Heart left ventricle (tissue), 16 donors: ENCODE data around the gene DIO2. TPM values are rescaled to one million over a fixed set of nuclear protein-coding genes. Genes with fewer than 3 reads are reported as not detected.

Experiments used
- ATAC-seq, 4 donors: fragments of 200-7000 bp; cut with Tn5 transposase; one replicate each; pipeline ENCODE4 v1.9.1; 2020 to 2022; ENCODE audit warnings: moderate library complexity in 4 of 4, mild to moderate bottlenecking in 3 of 4, moderate number of reproducible peaks in 1 of 4
- DNase-seq, 5 donors: peaks; one replicate each; pipeline ENCODE4 v3.0.0-alpha.2; 2020
- H3K27ac ChIP-seq, 12 donors: fragments of 200-600 bp; sonication (generic) in 4 of 12; one replicate each; pipeline versions ENCODE4 v1.5.0 to v1.8.0; 2016 to 2022; ENCODE audit warnings: mild to moderate bottlenecking in 2 of 12
- H3K27me3 ChIP-seq, 9 donors: fragments of 200-600 bp; sonication (generic) in 2 of 9; one replicate each; pipeline versions ENCODE4 v1.5.1 to v1.8.0; 2016 to 2022; ENCODE audit warnings: mild to moderate bottlenecking in 3 of 9
- H3K36me3 ChIP-seq, 9 donors: fragments of 200-600 bp; sonication (generic) in 2 of 9; one replicate each; pipeline versions ENCODE4 v1.5.0 to v1.8.0; 2018 to 2022; ENCODE audit warnings: mild to moderate bottlenecking in 2 of 9
- H3K4me1 ChIP-seq, 12 donors: fragments of 200-600 bp; sonication (generic) in 4 of 12; one replicate each; pipeline versions ENCODE4 v1.5.0 to v1.8.0; 2016 to 2022; ENCODE audit warnings: mild to moderate bottlenecking in 3 of 12
- H3K4me3 ChIP-seq, 12 donors: fragments of 200-600 bp; sonication (generic) in 4 of 12; one replicate each; pipeline versions ENCODE4 v1.5.0 to v1.8.0; 2017 to 2022; ENCODE audit warnings: mild to moderate bottlenecking in 9 of 12, moderate library complexity in 4 of 12
- H3K9me3 ChIP-seq, 12 donors: fragments of 200-600 bp; sonication (generic) in 4 of 12; one replicate each; pipeline versions ENCODE4 v1.5.0 to v1.8.0; 2016 to 2022; ENCODE audit warnings: mild to moderate bottlenecking in 1 of 12
- CTCF ChIP-seq, 12 donors: fragments of 200-600 bp; sonication (generic) in 4 of 12; IDR thresholded peaks; one replicate each; pipeline versions ENCODE4 v1.5.0 to v1.8.0; 2018 to 2022; ENCODE audit warnings: antibody characterized with exemption in 12 of 12, mild to moderate bottlenecking in 5 of 12
- POLR2A ChIP-seq, 2 donors: fragments of 450-650 bp; IDR thresholded peaks; one replicate each; pipeline ENCODE4 v1.6.1; 2017; ENCODE audit warnings: antibody characterized with exemption in 2 of 2, mild to moderate bottlenecking in 2 of 2, moderate library complexity in 2 of 2
- WGBS, 4 donors: extraction: QIAGEN DNeasy Blood & Tissue Kit in 2 of 4; methylation state at CpG; one replicate each; pipeline versions ENCODE4 v1.1.5 to v1.1.7; 2013 to 2018; 5-methylcytosine and 5-hydroxymethylcytosine counted together
- intact Hi-C, 10 donors: fragments of 100-400 bp; cut with DNase I; formaldehyde crosslinking; loops; one replicate each; pipeline versions ENCODE4 v1.11.1 to v1.14.2; 2022
- long read RNA-seq, 3 donors: library from polyadenylated mRNA; unstranded; transcript quantifications; one replicate each; pipeline ENCODE4 v2.0.0, GENCODE V29; 2020 to 2021
- polyA plus RNA-seq, 2 donors: library from polyadenylated mRNA; stranded (reverse); fragments of 200-250 nt; gene quantifications; one replicate each; pipeline ENCODE4 v1.2.3, GENCODE V29; 2013
- total RNA-seq, 9 donors: library from RNA; depleted of rRNA in 2 of 9; stranded (reverse); fragments of >200 nt in 2 of 9; fragmentation: NEBNext Ultra II Directional in 3 of 9; extraction: Animal tissue kit (Norgen Biotek cat#: 25700) in 3 of 9; gene quantifications; one replicate each; pipeline versions ENCODE4 v1.1.0 to v1.2.4, GENCODE V29; 2016 to 2023
- donor health status: ischemic (EF 13 %, LVEDD 7.1; RV severe dilation, severe dysfunction).
- donor health status: healthy with polysubstance abuse.
- donor health status: DM: no; HTN: yes; CAD: no.
- donor health status: DM: no; HTN: no; CAD: no.
- donor health status: ischemic (EF 25% LVEDD 6.9; RV normal size, moderate dysfunction).
- donor health status: ischemic (EF 25% LVEDD 5.7; RV mildly dilated, moderate dysfunction).
- donor health status: healthy.
- donor health status: DM: yes; HTN: yes; CAD: no.
- donor health status: ischemic (EF 35%, LVEDD 5.7; RV mildly dilated, moderate dysfunction).
- donor health status: nonischemic (EF 11% LVEDD 7.7; RV severe dilation, severe dysfunction).
- donor health status: DM: yes; HTN: yes; CAD: no.
- donor health status: PGD.
- donor health status: ischemic (EF 29% LVEDD 5.4; RV normal size, mild dysfunction).
- donor health status: nonischemic (EF 23%, LVEDD 6.1; RV moderate dilation, normal function).

Gene DIO2
- 10 to 100 TPM in 3 of 9 donors, 1 to 10 TPM in 6; 3.6 to 30.9 (median 8.3) TPM for total RNA-seq
- 1 to 10 TPM in 1 of 2 donors, under 1 TPM in 1; 0.29 to 1.5 TPM for polyA plus RNA-seq
- long read RNA-seq, donor 1, full-length matches to known transcripts: 3 of 5 reads
- long read RNA-seq, donor 1, partial matches to known transcripts: 0 of 5 reads
- long read RNA-seq, donor 1, other reads (novel, unspliced or antisense): 2 of 5 reads
- long read RNA-seq, donor 2, full-length matches to known transcripts: 21 of 24 reads
- long read RNA-seq, donor 2, partial matches to known transcripts: 0 of 24 reads
- long read RNA-seq, donor 2, other reads (novel, unspliced or antisense): 3 of 24 reads
- long read RNA-seq, donor 3, full-length matches to known transcripts: 5 of 14 reads
- long read RNA-seq, donor 3, partial matches to known transcripts: 3 of 14 reads
- long read RNA-seq, donor 3, other reads (novel, unspliced or antisense): 6 of 14 reads

- intact Hi-C loops: loop anchor here in 1 of 10 donors (5.0 kb wide), 1 partner anchor 154 kb away; no protein-coding TSS in a partner anchor
- ATAC-seq: peak; percentile 47 to 84 (median 80)
- TF ChIP-seq CTCF (IDR thresholded peaks at IDR 0.05) (no peak), POLR2A (IDR thresholded peaks at IDR 0.05) (no peak)
- Histone ChIP-seq H3K36me3 (no peaks in the 10 kb centered on the region), H3K4me1 (peaks cover 0 to 16% (median 0%) of the 10 kb centered on the region in 12 donors), H3K9me3 (no peaks in the 10 kb centered on the region), H3K27ac (peak within 1 kb of the TSS in 10 of 12 donors; percentile 17 to 86 (median 62)), H3K4me3 (peak within 1 kb of the TSS; percentile 7 to 62 (median 50)), H3K27me3 (no peaks in the 10 kb centered on the region)
- 31 to 43% (median 36%) methylated on average over 7 to 17 of the region's 17 CpGs for WGBS, 4 donors
- peak; percentile 42 to 79 (median 54) for DNase-seq
Measured at GRCh38 chr14:80211153-80212022, at the start of gene DIO2. Gene DIO2, minus strand, starts transcription at chr14:80211504. Its CDS starts 32 bp downstream, at chr14:80211472.

GRCh38 chr14:80260645-80261044 lies 49.3 kb upstream of the DIO2 start:
- TF ChIP-seq POLR2A (IDR thresholded peaks at IDR 0.05) (no peak), CTCF (IDR thresholded peaks at IDR 0.05) (no peak)
- H3K27ac ChIP-seq: peak overlapping the region in 10 of 12 donors; percentile 7 to 70 (median 56)
- DNase-seq (peak in 1 of 5 donors; percentile 9), ATAC-seq (peak in 3 of 4 donors; percentile 55 to 72 (median 58))
- H3K4me1 ChIP-seq: peaks cover 0 to 9% (median 0%) of the 10 kb centered on the region in 12 donors
- intact Hi-C loops: no loop called here
- H3K4me3 ChIP-seq: no peak overlapping the region
- peaks cover 0 to 4% (median 0%) of the 10 kb centered on the region in 12 donors for H3K9me3 ChIP-seq
- H3K27me3 ChIP-seq: no peaks in the 10 kb centered on the region
- WGBS, 4 donors: 62 to 75% (median 66%) methylated on average over 5 of the region's 5 CpGs
- no peaks in the 10 kb centered on the region for H3K36me3 ChIP-seq

- H3K27me3 ChIP-seq: no peaks in the 10 kb centered on the region
- no peaks in the 10 kb centered on the region for H3K36me3 ChIP-seq
- H3K9me3 ChIP-seq: peaks cover 0 to 33% (median 6%) of the 10 kb centered on the region in 12 donors
- no peak overlapping the region for H3K27ac ChIP-seq
- DNase-seq (no peak), ATAC-seq (no peak)
- no peak overlapping the region for H3K4me3 ChIP-seq
- TF ChIP-seq CTCF (IDR thresholded peaks at IDR 0.05): no peak
- no peak for TF ChIP-seq POLR2A (IDR thresholded peaks at IDR 0.05)
- intact Hi-C loops: no loop called here
- 64 to 84% (median 77%) methylated on average over 2 of the region's 2 CpGs for whole genome bisulfite sequencing, 4 donors
- H3K4me1 ChIP-seq: no peaks in the 10 kb centered on the region
Measured at GRCh38 chr14:80239631-80240030, 28.3 kb upstream of the DIO2 start.
